ENCODE measurements around the gene KRTAP3-2.

KRTAP3-2 gene

DNA sequence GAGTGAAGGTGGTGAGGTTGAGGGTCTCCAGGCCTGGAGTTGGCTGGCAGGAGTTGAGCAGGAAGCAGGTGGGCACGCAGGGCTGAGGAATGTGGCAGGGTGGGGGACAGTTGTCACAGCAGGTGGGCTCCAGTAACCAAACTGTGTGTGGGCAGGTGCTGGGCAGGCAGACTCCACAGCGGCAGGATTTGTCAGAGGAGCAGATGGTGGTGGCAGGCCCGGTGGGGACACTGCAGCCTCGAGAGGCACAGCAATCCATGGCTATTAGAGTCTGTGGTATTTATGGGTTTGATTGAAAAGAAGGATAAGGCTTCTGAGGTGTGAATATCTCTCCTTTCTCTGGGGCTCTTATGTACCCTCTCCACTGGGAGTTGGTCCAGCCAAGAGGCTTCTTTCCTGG is 5.9 kb downstream of the KRTAP3-2 start, which contains the start of gene KRTAP3-3:
TSS of gene KRTAP3-3 (minus strand) at position 326 of the 400 bp plus-strand sequence. CDS start at position 259, 67 bp downstream.
- no peak within 1 kb of the TSS for H3K4me3 ChIP-seq
- H3K9me3 ChIP-seq = no peaks in the 10 kb centered on the region
- no peak within 1 kb of the TSS for H3K27ac ChIP-seq
- H4K20me1 ChIP-seq = no peaks in the 10 kb centered on the region
- H3K27me3 ChIP-seq = no peaks in the 10 kb centered on the region
- TF ChIP-seq Cebpa-rat (IDR thresholded peaks at IDR 0.05) = no peak
- no peak within 1 kb of the TSS for H3K4me2 ChIP-seq
- no peaks in the 10 kb centered on the region for H3K4me1 ChIP-seq
- H3K36me3 ChIP-seq = no peaks in the 10 kb centered on the region
- H3K9ac ChIP-seq = no peak within 1 kb of the TSS

DNA sequence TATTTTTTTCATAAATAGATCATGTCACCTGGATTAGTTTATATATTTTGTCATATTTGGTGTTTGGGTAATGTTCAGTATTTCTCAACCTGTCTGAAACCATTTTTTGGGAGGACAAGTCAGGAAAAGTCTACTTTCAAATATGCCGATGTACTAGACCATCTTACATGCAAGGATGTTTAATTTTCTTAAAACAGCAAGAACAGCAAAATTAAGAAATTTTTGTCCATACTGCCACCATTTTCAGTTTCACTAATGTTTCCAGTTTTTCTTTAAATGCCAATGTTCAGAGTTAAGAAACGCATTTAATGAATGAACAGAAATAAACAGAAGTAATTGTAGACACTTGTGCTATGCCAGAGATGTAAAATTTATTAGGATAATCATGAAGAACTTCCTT is 6.6 kb downstream of the KRTAP3-2 start:
- H3K4me2 ChIP-seq = no peak overlapping the region
- no peak for TF ChIP-seq Cebpa-rat (IDR thresholded peaks at IDR 0.05)
- no peaks in the 10 kb centered on the region for H4K20me1 ChIP-seq
- no peaks in the 10 kb centered on the region for H3K27me3 ChIP-seq
- no peak overlapping the region for H3K9ac ChIP-seq
- no peaks in the 10 kb centered on the region for H3K36me3 ChIP-seq
- H3K9me3 ChIP-seq = no peaks in the 10 kb centered on the region
- no peak overlapping the region for H3K4me3 ChIP-seq
- no peak overlapping the region for H3K27ac ChIP-seq
- no peaks in the 10 kb centered on the region for H3K4me1 ChIP-seq

DNA sequence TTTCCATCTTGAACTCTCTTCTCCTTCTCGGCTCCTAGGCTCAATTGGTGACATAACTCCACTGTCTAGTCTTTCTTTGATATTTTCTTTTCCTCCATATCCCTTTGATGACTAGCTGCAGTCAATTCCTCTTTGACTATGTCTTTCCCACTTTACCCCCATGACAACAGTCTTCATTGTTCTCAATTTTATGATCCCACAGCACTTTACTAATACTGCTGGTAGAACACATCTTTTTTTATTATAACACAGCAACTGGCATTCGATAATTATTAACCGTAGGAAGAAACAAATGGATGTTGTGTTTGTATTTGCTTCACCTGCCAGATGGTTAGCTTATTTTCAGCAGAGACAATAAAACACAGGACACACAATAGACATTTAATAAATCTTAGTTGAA is 7.0 kb downstream of the KRTAP3-2 start:
- H3K4me2 ChIP-seq = no peak overlapping the region
- H3K4me3 ChIP-seq = no peak overlapping the region
- H3K9ac ChIP-seq = no peak overlapping the region
- no peaks in the 10 kb centered on the region for H3K27me3 ChIP-seq
- no peaks in the 10 kb centered on the region for H3K36me3 ChIP-seq
- no peaks in the 10 kb centered on the region for H3K9me3 ChIP-seq
- H3K27ac ChIP-seq = no peak overlapping the region
- no peaks in the 10 kb centered on the region for H4K20me1 ChIP-seq
- H3K4me1 ChIP-seq = no peaks in the 10 kb centered on the region
- TF ChIP-seq Cebpa-rat (IDR thresholded peaks at IDR 0.05) = no peak

DNA sequence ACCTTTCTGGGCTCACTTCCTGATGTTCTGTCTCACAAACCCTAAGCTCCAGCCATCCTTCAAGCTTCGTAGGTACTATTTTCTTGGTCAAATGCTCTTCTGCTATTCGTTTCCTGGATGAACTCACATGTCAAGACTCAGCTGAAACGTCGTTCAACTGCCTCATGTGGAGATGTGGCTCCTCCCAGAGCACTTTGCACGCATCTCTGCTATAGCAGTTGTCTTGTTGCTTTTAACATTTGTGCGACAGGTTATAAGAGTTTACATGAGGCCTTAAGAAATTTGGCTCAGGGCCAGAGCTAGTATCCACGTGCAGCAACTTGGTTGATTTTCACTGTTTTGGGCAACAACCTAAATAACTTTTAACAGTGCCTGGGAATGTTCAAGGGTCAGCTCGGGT is 12.8 kb downstream of the KRTAP3-2 start:
- no peak overlapping the region for H3K4me3 ChIP-seq
- H4K20me1 ChIP-seq = no peaks in the 10 kb centered on the region
- H3K27ac ChIP-seq = no peak overlapping the region
- H3K27me3 ChIP-seq = no peaks in the 10 kb centered on the region
- H3K4me2 ChIP-seq = no peak overlapping the region
- no peaks in the 10 kb centered on the region for H3K4me1 ChIP-seq
- H3K9ac ChIP-seq = no peak overlapping the region
- TF ChIP-seq Cebpa-rat (IDR thresholded peaks at IDR 0.05) = no peak
- no peaks in the 10 kb centered on the region for H3K36me3 ChIP-seq
- no peaks in the 10 kb centered on the region for H3K9me3 ChIP-seq

DNA sequence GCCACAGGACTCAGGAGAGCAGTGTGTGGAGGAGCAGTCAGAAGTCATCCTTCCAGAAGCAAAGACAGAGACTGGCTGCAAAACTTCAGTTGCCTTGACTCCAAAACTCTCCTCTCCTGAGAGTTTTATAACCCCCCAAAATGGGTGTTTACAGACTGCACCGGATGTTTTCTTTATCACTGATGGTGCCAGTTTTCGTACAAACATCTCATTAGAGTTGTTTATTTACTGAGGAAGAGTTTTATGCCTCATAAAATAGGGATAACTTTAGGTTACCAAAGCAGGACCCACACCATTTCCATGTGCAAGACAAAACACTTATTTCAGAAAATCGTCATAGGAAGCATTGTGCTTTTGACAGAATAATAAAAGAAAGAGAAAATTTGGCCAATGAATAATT is 15.5 kb downstream of the KRTAP3-2 start, which contains the start of gene KRT40:
TSS of gene KRT40 (minus strand) at position 101 of the 400 bp plus-strand sequence. CDS start at position 48, 53 bp downstream.
- H3K27ac ChIP-seq = no peak within 1 kb of the TSS
- no peaks in the 10 kb centered on the region for H3K36me3 ChIP-seq
- H3K4me2 ChIP-seq = no peak within 1 kb of the TSS
- H4K20me1 ChIP-seq = no peaks in the 10 kb centered on the region
- no peak within 1 kb of the TSS for H3K4me3 ChIP-seq
- no peak for TF ChIP-seq Cebpa-rat (IDR thresholded peaks at IDR 0.05)
- H3K27me3 ChIP-seq = no peaks in the 10 kb centered on the region
- H3K9ac ChIP-seq = no peak within 1 kb of the TSS
- H3K9me3 ChIP-seq = no peaks in the 10 kb centered on the region
- H3K4me1 ChIP-seq = no peaks in the 10 kb centered on the region

DNA sequence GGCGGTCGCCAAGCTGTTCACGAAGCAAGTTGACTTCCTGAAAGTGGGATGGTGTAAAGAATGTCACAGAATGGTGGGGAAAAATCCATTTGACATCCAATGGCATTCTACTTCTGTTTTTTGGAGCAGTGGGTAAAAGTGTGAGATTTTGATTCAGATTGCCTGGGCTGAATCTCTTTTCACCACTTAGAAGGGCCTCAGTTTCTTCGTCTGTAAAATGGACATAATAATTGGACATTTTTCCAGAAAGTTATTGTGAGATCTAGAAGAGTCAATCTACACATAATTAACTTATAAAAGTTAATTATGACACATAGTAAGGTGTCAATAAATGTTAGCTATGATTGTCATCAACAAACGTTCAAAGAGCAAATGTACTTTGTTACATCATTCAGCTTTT is 18.6 kb downstream of the KRTAP3-2 start:
- Histone ChIP-seq H3K27ac (no peak overlapping the region), H3K4me3 (no peak overlapping the region), H3K4me1 (no peaks in the 10 kb centered on the region), H4K20me1 (no peaks in the 10 kb centered on the region), H3K36me3 (no peaks in the 10 kb centered on the region), H3K9me3 (no peaks in the 10 kb centered on the region), H3K9ac (no peak overlapping the region), H3K4me2 (no peak overlapping the region), H3K27me3 (no peaks in the 10 kb centered on the region)
- TF ChIP-seq Cebpa-rat (IDR thresholded peaks at IDR 0.05) = no peak

DNA sequence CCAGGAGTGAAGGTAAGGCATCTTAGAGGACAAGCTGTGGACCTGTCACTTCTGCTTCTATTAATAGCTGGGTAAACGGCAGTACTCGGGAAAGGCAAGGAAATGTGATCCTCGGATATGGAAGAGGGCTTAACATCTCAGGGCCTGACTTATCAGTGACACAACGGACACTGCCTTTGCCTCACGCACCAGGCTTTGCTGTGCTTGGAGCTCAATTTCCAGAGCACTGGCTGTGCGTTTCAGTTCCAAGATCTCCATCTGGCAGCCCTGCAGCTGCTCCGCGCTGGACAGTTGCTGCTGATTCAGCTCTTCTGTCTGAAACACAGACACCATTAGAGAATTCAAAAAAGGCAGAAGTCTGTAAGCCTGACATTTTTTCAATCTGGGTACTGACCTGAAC is 19.1 kb downstream of the KRTAP3-2 start:
- no peak overlapping the region for H3K9ac ChIP-seq
- no peaks in the 10 kb centered on the region for H3K4me1 ChIP-seq
- no peak for TF ChIP-seq Cebpa-rat (IDR thresholded peaks at IDR 0.05)
- H3K27me3 ChIP-seq = no peaks in the 10 kb centered on the region
- no peak overlapping the region for H3K27ac ChIP-seq
- H3K4me3 ChIP-seq = no peak overlapping the region
- H4K20me1 ChIP-seq = no peaks in the 10 kb centered on the region
- H3K4me2 ChIP-seq = no peak overlapping the region
- H3K9me3 ChIP-seq = no peaks in the 10 kb centered on the region
- no peaks in the 10 kb centered on the region for H3K36me3 ChIP-seq

DNA sequence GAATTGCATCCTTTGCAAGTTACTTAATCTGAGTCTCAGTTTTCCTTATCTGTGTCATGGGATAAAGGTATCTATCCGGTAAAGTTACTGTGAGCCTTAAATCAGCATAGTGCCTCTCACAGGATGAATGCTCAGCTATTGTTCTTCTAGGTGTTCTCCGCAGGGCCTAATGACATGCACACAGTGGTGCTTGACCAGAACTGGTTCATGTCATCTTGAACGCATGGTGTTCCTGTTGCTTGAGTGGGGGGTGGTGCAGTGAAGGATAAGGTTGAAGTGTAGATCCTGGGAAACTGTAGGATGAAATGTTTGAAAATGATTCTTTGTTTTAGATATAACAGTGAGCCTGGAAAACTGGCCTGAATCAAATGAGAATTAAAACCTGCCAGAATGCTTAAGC is 19.6 kb downstream of the KRTAP3-2 start:
- no peak overlapping the region for H3K27ac ChIP-seq
- H3K4me3 ChIP-seq = no peak overlapping the region
- TF ChIP-seq Cebpa-rat (IDR thresholded peaks at IDR 0.05) = no peak

DNA sequence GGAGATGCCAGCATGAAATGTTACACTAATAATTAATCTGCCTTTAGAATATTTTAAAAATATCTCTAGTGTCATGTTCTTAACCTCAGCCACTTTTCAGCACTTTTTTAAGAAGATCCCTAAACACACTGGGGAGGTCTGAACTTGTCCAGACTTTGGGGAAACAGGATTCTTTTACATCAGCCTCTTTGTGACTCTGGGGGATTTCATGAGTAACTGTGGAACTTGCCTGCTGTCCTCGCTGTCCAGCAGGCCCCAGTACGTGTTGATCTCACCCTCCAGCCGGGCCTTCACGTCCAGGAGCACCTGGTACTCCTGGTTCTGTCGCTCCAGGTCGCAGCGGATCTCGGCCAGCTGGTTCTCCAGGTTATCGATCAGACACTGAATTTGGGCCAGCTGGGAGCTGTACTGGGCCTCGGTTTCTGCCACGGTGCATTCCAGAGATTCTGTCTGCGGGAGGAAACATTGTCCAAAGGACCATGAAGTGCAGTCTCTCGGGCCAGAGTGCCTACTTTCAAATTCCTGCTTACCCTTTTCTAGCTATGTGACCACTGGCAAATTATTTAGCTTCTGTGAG is 21.0 kb downstream of the KRTAP3-2 start:
- no peak for TF ChIP-seq Cebpa-rat (IDR thresholded peaks at IDR 0.05)
- no peaks in the 10 kb centered on the region for H3K27me3 ChIP-seq
- H3K9me3 ChIP-seq = no peaks in the 10 kb centered on the region
- no peak overlapping the region for H3K4me2 ChIP-seq
- H3K4me1 ChIP-seq = no peaks in the 10 kb centered on the region
- no peak overlapping the region for H3K27ac ChIP-seq
- no peaks in the 10 kb centered on the region for H3K36me3 ChIP-seq
- no peak overlapping the region for H3K9ac ChIP-seq
- no peak overlapping the region for H3K4me3 ChIP-seq
- H4K20me1 ChIP-seq = no peaks in the 10 kb centered on the region

More for the DNA sequence above, 19.6 kb downstream of the KRTAP3-2 start:
- H3K36me3 ChIP-seq = no peaks in the 10 kb centered on the region
- H3K4me1 ChIP-seq = no peaks in the 10 kb centered on the region
- H3K4me2 ChIP-seq = no peak overlapping the region
- H3K9ac ChIP-seq = no peak overlapping the region
- H4K20me1 ChIP-seq = no peaks in the 10 kb centered on the region
- H3K27me3 ChIP-seq = no peaks in the 10 kb centered on the region
- H3K9me3 ChIP-seq = no peaks in the 10 kb centered on the region

DNA sequence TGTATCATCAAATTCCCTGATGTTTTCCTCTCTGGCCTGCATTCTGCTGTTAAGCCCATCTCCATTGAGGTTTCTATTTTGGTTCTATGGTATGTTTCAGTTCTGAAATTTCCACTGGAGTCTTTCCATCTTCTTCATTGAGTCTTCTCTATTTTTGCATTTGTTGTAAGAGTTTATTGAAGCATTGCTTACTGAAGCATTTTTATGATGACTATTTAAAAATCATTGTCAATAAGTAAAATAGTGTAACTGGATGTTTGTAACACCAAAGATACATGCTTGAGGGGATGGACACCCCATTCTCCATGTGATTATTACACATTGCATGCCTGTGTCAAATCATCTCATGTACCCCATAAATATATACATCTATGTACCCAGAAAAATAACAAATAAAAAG is 24.2 kb downstream of the KRTAP3-2 start:
- H3K27me3 ChIP-seq = no peaks in the 10 kb centered on the region
- no peak overlapping the region for H3K9ac ChIP-seq
- H3K27ac ChIP-seq = no peak overlapping the region
- no peak overlapping the region for H3K4me2 ChIP-seq
- no peak for TF ChIP-seq Cebpa-rat (IDR thresholded peaks at IDR 0.05)
- no peaks in the 10 kb centered on the region for H3K9me3 ChIP-seq
- no peaks in the 10 kb centered on the region for H3K36me3 ChIP-seq
- no peaks in the 10 kb centered on the region for H3K4me1 ChIP-seq
- no peaks in the 10 kb centered on the region for H4K20me1 ChIP-seq
- no peak overlapping the region for H3K4me3 ChIP-seq

DNA sequence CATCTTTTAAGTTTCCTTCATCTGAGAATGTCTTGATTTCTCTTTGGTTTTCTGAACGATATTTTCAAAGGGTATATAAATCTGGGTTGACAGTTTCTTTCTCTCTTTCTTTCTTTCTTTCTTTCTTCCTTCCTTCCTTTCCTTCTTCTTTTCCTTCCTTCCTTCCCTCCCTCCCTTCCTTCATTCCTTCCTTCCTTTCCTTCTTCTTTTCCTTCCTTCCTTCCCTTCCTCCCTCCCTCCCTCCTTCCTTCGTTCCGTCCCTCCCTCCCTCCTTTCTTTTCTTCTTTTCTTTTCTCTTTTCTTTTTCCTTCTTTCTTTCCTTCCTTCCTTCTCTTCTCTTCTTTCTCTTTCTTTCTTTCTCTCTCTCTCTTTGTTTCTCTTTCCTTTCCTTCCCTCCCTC is 25.3 kb downstream of the KRTAP3-2 start:
- H3K9me3 ChIP-seq = no peaks in the 10 kb centered on the region
- no peaks in the 10 kb centered on the region for H4K20me1 ChIP-seq
- no peak overlapping the region for H3K9ac ChIP-seq
- no peaks in the 10 kb centered on the region for H3K27me3 ChIP-seq
- H3K4me3 ChIP-seq = no peak overlapping the region
- no peaks in the 10 kb centered on the region for H3K4me1 ChIP-seq
- H3K27ac ChIP-seq = no peak overlapping the region
- no peaks in the 10 kb centered on the region for H3K36me3 ChIP-seq
- H3K4me2 ChIP-seq = no peak overlapping the region
- TF ChIP-seq Cebpa-rat (IDR thresholded peaks at IDR 0.05) = no peak

Measured in BLaER1 (cell line).